Pons (tissue), 1 donor: ENCODE measurements around the gene INS.

Experiments used
- DNase-seq: peaks from one replicate; pipeline ENCODE4 v3.0.0-alpha.2; 2016; ENCODE audit warnings: low spot score

INS gene

GRCh38 chr11:2160736-2161259 is at the start of gene INS:
TSS of gene INS (minus strand) at chr11:2161209. CDS start at chr11:2160971, 238 bp downstream.
- DNase-seq = no peak

GRCh38 chr11:2210366-2211112 is 49.5 kb upstream of the INS start:
- no peak for DNase-seq

GRCh38 chr11:2209900-2210321 is 48.9 kb upstream of the INS start:
- no peak for DNase-seq

GRCh38 chr11:2209370-2209801 is 48.4 kb upstream of the INS start:
- no peak for DNase-seq

GRCh38 chr11:2208691-2209369 is 47.8 kb upstream of the INS start:
- no peak for DNase-seq

GRCh38 chr11:2207773-2208621 is 47.0 kb upstream of the INS start:
- DNase-seq = no peak

- no peak for DNase-seq
Measured at GRCh38 chr11:2207212-2207611, 46.2 kb upstream of the INS start.

GRCh38 chr11:2205981-2206690 is 45.1 kb upstream of the INS start:
- DNase-seq = no peak

- no peak for DNase-seq
Measured at GRCh38 chr11:2205214-2205720, 44.3 kb upstream of the INS start.

GRCh38 chr11:2204361-2205213 is 43.6 kb upstream of the INS start:
- DNase-seq = no peak

GRCh38 chr11:2203440-2204259 is 42.6 kb upstream of the INS start:
- no peak for DNase-seq

- no peak for DNase-seq
Measured at GRCh38 chr11:2202900-2203439, 42.0 kb upstream of the INS start.

GRCh38 chr11:2202071-2202899 is 41.3 kb upstream of the INS start:
- no peak for DNase-seq

- DNase-seq = no peak
Measured at GRCh38 chr11:2201542-2201941, 40.5 kb upstream of the INS start.

GRCh38 chr11:2200957-2201519 is 40.0 kb upstream of the INS start:
- DNase-seq = no peak

GRCh38 chr11:2200536-2200935 is 39.5 kb upstream of the INS start:
- DNase-seq = no peak

GRCh38 chr11:2199466-2200341 is 38.7 kb upstream of the INS start:
- DNase-seq = no peak
